Pons (tissue), 1 donor: ENCODE measurements around the gene C1QL1.

Experiments
- DNase-seq: peaks from one replicate; pipeline ENCODE4 v3.0.0-alpha.2; 2016; ENCODE audit warnings: low spot score

C1QL1 gene

DNA sequence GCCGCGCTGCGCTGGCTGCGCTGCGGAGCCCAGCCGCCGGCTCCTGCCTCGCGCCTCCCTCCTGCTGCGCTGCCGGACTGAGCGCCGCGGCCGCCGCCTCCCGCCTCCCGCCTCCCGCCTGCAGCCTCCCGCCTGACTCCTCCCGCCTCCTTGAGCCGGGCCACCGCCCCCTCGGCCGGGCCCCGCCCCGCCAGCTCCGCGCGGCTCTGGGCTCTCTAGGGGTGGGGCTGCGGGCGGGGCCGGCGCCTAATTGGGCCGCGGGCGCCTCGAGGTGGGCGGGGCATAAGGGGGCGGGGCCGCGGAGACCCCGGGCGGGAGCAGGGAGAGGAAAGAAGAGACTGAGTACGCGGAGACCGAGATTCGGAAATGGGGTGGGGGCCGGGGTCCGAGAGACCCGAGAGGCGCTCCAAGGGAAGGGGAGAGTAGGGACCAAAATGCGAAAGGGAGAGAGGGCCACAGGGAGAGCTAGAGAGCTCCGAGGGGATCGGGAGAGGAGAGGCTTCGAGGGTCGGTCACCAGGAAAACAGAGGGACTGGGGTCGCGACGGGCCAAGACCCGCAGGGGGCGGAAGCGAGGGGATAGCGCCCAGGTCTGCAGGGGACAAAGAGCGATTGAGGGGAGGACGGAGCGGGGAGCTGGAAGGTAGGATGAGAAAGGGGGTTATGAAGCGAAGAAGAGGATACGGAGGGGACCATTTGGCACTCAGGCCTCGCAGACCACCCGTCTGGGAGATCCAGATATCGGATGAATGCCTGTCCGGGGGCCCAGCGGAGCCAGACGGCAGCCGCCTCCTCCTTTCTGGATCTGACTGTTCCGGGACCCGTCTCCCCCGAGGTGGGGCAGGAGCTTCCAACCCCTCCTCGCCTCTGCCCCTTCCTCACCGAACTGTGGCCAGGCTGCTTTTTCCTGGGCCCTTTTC lies at the start of gene C1QL1:
C1QL1 (minus strand) TSS at position 79 of the 919 bp plus-strand sequence. CDS start 255 bp downstream, outside the sequence.
- DNase-seq = peak; percentile 78

DNA sequence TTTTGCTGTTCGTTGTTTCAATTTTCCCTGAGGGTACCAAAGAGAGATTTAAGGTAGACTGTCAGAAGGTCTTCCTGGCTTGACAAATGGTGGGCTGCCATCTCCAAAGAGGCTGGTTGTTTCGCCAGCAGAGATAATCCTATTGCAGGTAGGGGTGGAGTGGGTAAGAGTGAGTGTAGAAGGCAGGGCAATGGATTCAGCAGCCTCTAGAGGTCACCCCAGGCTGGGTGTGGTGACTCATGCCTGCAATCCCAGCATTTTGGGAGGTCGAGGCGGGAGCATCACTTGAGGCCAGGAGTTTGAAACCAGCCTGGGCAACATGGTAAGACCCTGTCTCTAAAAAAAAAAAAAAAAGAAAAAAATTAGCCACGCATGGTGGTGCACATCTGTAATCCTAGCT lies 48.7 kb upstream of the C1QL1 start:
- no peak for DNase-seq

DNA sequence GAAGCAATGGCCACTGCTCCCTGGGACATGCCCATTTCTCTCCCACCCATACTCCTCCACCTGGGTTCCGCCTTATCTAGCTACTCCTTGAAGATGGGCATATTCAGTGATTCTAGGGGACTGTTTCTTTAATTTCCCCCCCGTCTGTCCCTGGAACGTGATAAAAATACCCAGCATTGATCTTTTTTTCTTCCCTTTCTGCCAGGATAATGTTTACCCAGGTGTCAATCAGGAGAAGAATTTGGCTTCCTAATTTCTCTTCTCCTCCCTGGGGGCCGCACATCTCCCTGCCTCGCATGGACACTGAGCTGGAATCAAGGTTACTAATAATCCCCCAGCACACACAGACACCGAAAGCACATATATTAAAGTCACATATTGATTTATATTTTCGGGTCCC lies 48.1 kb upstream of the C1QL1 start:
- no peak for DNase-seq

DNA sequence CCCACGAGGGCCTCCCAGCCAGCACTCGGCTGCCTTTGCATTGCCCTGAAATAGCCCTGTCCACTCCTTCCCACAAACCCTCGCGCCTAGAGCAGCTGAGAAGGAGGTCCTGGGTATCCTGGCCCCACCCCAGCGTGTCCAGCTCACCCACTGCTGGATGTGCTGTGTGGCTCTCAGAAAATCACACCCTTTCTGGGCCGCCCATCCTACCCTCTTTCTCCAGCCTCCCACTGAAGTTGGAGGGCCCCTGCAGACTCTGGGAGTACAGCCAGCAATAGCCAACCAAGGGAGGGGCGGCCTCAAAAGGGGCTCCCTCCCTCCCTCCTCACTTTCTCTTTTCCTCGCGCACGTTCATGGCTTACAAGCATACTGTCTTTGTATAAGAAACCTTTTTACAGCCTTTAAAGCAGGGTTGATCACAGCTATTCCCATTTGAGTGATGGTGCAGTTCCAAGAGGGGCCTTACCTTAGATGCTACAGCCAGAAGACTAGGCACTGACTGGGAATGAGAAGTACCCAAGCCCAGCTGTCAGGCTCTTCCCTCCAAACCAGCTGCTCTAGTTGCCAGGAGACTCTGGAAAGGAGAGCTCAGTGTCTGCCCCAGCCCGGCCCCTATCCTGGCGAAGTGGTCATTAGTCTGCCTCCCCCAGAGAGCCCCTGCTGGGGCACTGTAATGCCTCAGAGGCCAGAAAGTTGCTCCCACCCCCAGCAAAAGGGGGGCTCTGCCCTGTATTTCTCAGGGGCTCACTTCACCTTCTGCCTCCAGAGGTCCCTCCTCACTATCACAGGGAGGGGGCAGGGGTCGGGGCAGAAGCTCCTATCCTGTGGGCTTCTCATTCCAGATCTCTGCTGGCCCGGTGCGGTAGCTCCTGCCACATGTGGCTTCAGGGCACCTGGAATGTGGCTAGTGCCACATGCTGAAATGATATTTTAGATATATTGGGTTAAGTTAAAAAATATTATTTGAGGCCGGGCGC lies 45.2 kb upstream of the C1QL1 start:
- DNase-seq = peak; percentile 16

DNA sequence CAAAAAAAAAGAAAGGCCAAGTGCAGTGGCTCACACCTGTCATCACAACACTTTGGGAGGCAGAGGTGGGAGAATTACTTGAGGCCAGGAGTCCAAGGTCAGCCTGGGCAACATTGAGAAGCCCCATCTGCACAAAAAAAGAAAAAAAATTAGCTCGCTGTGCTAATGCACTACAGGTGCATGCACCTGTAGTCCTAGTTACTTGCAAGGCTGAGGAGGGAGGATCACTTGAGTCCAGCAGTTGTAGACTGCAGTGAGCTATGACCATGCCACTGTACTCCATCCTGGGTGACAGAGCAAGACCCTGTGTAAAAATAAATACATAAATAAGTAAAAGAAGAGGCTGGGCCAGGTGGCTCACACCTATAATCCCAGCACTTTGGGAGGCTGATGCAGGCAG lies 43.7 kb upstream of the C1QL1 start:
- DNase-seq = no peak

GRCh38 chr17:45009676-45010467 lies 41.8 kb upstream of the C1QL1 start:
- DNase-seq = no peak

GRCh38 chr17:45008216-45008615 lies 40.1 kb upstream of the C1QL1 start:
- no peak for DNase-seq

DNA sequence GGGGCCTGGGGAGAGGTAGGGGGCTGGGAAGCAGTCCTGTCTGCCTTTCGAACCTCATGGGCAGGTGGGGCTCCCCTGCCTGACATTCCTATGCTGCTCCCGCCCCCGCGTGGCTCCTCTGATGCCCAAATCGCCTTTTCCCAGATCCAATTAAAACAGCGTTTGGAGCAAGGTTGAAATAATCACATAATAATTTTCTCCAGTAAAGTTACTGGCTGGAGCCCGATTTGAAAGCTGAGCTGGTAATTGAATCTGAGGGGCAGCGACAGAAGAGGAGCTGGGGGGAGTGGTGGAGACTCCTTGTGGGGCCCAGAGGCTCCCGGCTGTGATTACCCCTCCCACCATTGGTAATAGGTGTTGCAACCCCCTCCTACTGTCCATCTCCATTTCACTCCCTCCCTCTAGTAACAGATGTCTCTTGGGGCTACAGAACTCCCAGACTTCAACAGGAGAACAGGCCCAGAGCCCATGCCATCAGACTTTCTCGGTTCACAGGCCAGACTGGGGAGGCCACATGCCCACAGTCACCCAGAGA lies 38.9 kb upstream of the C1QL1 start:
- no peak for DNase-seq

DNA sequence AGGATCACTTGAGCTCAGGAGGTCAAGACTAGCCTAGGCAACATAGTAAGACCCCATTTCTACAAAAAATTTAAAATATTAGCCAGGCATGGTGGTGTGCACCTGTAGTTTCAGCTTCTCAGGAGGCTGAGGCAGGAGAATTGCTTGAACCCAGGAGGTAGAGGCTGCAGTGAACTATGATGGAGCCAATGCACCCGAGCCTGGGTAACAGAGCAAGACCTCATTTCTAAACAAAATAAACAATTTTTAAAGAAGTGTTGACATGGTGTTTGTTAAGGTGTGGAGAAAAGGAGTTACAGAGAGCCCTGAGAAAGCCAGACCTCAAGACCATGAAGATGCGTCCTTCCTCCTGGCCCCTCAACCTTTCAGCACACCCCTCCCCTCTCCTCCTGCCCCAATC lies 37.6 kb upstream of the C1QL1 start:
- no peak for DNase-seq

DNA sequence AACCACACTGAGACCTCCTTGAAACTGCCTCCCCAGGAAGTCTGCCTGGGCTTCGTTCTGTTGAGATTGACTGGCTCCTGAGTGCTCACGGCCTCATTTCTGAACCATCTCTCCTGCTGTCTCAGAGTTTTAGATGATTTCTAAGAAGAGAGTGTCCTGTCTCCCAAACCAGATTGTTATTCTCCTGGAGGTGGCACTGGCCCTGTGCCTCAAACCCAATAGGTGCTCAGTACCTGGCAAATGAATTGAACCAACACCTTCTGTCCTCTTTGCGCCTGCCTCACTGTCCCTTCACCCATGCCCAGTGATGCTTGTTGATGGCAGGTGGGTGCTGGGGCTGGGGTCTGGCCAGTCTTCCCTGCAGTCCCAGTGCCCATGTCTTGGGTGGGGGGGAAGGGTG lies 36.3 kb upstream of the C1QL1 start:
- DNase-seq = no peak

DNA sequence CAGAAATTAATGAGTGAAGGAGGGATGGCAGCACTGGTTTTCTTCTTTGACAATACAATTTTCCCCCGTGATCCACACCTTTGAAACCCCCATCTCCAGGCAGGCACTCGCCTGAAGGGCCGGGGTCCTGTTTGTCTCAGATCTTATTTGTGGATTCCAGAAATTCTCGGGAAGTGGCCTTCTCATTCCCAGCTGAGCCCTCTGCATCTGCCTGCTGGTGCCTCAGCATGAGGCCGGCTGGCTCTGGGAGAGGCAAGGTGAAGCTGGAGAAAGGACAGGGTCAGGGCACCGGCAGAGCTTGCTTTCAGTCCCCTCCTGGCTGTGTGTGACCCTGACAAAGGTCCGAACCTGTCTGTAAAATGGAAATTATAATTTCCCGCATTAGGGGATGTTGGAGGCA lies 35.8 kb upstream of the C1QL1 start:
- DNase-seq = no peak

GRCh38 chr17:45001310-45001709 lies 33.2 kb upstream of the C1QL1 start:
- DNase-seq = no peak

- no peak for DNase-seq
Measured at GRCh38 chr17:44999433-44999832, 31.3 kb upstream of the C1QL1 start.

DNA sequence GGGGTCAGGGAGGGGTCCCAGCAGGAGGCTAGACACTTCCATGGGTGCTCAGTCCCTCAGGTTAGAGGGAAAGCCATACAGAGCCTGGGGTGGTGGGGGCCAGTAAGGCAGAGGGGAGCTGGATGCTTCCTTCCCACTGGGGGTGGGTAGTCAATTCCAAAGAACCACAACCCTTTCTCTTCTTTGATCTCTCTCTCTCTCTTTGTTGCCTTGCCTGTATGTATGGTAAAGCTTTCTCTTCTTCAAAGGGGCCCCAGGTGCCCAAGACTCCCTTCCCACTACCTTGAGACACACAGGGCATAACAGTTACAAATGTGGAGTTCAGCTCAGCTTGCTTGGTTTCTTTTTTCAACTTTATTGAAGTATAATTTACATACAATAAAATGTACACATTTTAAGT lies 30.5 kb upstream of the C1QL1 start:
- DNase-seq = no peak

DNA sequence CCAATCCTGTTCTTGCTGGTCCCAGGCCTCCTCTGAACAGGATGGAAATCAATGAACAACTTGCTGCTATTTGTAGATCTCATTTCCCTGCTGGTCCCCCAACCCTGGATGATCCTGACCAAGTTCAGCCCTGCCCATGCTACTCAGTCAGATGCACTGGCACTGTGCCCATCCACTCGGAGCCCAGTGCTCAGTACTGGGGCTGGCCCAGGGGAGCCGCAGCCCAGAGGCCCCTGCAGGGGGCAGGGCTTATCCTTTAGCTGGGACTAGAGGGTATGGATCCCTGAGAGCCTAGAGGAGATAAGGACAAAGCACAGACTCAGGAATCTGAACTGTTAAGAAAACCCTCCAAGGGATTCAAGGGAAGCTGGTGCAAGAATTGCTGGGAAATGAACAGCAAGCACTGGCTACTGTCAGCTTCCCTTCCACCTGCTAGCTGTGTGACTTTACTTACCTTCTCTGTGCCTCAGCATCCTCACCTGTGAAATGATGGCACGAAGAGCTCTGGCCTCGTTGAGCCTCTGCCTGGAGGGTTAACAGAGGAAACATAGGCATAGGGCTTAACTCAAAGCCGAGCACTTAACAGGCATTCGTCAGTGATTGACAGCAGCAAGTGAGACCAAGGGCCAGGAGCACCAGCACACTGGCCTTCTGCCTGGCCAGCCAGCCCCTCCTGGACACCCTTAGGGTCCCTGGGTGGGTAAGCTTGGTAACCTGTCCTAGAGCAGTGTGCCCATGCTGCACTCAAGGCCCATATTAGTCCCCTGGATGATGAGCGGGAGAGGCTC lies 29.8 kb upstream of the C1QL1 start:
- no peak for DNase-seq

GRCh38 chr17:44996304-44996703 lies 28.2 kb upstream of the C1QL1 start:
- no peak for DNase-seq

GRCh38 chr17:44995436-44996001 lies 27.4 kb upstream of the C1QL1 start:
- DNase-seq = no peak

DNA sequence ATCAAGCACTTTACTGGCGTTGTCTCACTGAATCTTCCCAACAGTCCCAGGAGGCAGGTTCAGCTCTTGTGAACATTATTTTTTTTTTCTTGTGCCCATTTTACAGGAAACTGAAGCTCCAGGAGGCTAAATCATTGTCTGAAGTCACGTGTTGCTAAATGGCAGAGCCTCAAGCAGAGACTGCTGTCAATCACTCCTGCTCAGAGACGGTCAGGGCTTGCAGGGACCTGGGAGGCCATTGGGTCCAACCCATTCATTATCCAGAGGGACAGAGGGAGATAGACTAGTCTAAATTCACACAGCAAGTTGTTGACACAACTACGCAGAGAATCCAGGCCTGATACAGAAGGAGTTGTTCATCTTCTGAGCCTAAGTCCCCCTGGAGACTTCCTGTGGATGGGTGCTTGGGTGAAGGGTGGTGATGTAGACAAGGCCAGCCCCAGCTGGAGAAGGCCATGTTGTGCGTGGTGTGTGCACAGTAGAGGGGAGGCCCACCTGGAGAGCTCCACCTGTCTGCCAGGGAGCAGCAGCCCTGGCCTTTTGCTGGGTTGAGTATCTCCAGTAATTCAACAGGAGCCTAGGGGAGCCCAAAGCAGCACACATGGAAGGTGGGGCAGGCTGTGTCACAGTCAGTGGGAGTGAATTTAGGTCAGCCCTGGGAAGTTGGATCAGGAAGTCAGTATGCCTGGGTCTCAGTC lies 24.3 kb upstream of the C1QL1 start:
- no peak for DNase-seq

DNA sequence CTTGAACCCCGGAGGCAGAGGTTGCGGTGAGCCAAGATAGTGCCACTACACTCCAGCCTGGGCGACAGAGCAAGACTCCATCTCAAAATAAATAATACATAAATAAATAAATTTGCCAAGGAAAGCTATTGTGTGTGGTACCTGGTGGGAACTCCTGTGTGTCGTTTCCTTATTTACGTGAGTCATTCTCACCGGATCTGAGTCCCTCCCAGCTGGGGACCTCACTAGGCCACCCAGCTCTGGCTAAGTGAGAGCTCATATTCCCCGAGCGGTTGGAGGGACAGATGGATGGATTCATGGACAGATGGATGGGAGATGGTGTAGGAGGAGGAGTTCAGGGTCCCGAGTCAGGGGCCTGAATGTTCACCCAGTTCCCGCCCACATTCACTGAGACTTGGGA lies 22.9 kb upstream of the C1QL1 start:
- no peak for DNase-seq
